ENCODE data around the gene SYNGR3. TPM values are rescaled to one million over a fixed set of nuclear protein-coding genes. Genes with fewer than 3 reads are reported as not detected.

The SYNGR3 gene
- total RNA-seq, 1 donor from 2014 or later = 8.3 TPM

DNA sequence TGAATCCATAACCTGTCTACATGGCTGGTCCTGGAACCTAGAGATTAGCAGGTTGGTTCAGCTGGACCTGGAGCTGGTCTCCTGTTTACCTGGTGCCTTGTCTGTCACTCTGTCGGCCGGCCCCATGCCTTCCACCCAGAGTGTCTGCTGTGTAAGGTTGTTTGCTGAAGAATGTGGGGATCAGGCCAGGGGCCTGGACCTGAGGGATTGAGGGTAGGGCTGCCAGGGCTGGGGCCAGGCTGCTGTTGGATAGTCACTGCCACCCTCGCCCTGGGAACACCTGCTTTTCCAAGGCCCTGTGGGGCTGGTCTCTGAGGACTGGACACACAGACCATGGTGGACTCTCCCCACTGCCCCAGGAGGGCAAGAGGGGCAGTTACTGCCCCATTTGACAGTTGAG, 38.4 kb downstream of the SYNGR3 start:
- intact Hi-C loops (cut with DNase I) = no loop called here
- peak overlapping the region; percentile 67 to 81 for H3K4me3 ChIP-seq
- no peak for DNase-seq (ENCODE audit: extremely low spot score in 2 of 2)
- peak overlapping the region; percentile 52 for H3K27ac ChIP-seq
- TF ChIP-seq POLR2AphosphoS5 (IDR thresholded peaks at IDR 0.05; ENCODE audit: insufficient read depth in 1 of 2, low read depth in 1 of 2) (no peak), POLR2A (IDR thresholded peaks at IDR 0.05) (no peak)
- TF ChIP-seq, protein P1, sequence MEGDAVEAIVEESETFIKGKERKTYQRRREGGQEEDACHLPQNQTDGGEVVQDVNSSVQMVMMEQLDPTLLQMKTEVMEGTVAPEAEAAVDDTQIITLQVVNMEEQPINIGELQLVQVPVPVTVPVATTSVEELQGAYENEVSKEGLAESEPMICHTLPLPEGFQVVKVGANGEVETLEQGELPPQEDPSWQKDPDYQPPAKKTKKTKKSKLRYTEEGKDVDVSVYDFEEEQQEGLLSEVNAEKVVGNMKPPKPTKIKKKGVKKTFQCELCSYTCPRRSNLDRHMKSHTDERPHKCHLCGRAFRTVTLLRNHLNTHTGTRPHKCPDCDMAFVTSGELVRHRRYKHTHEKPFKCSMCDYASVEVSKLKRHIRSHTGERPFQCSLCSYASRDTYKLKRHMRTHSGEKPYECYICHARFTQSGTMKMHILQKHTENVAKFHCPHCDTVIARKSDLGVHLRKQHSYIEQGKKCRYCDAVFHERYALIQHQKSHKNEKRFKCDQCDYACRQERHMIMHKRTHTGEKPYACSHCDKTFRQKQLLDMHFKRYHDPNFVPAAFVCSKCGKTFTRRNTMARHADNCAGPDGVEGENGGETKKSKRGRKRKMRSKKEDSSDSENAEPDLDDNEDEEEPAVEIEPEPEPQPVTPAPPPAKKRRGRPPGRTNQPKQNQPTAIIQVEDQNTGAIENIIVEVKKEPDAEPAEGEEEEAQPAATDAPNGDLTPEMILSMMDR (IDR thresholded peaks at IDR 0.05) = no peak
- H3K4me1 ChIP-seq = peaks cover 84% of the 10 kb centered on the region
- H3K36me3 ChIP-seq = no peaks in the 10 kb centered on the region
- H3K9me3 ChIP-seq = no peaks in the 10 kb centered on the region
- H3K27me3 ChIP-seq = no peaks in the 10 kb centered on the region

DNA sequence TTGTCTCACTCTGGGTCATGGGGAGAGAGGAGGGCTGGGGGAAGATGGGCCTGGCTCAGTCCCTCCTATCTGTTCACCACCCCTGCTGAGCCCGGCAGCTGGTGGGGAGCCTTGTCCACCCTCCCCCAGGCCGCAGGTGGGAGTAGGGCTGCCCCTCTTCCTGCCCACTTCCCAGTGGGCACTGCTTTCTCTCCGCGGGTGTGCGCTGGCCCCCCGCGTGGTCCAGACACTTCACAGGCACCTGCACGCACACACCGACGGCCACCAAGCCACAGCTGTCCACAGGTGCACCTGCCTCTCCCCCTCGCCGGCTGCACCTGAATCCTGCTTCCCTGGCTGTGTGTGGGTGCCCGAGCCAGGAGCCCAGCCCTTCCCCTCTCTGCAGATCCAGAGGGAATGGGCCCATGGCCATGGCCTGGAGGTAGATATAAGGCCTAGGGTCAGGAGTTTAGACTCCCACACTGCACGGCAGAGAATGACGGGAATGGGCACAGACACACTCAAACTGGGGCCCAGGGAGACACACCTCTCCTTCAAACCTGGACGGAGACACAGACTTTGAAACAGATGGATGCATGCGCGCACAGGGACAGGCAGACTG, 39.0 kb downstream of the SYNGR3 start:
- Histone ChIP-seq H3K27me3 (no peaks in the 10 kb centered on the region), H3K4me1 (peaks cover 84% of the 10 kb centered on the region), H3K4me3 (peak overlapping the region; percentile 67 to 81), H3K36me3 (no peaks in the 10 kb centered on the region), H3K9me3 (no peaks in the 10 kb centered on the region), H3K27ac (no peak overlapping the region)
- no peak for DNase-seq (ENCODE audit: extremely low spot score in 2 of 2)
- intact Hi-C loops (cut with DNase I) = no loop called here
- TF ChIP-seq POLR2A (IDR thresholded peaks at IDR 0.05) (no peak), POLR2AphosphoS5 (IDR thresholded peaks at IDR 0.05; ENCODE audit: insufficient read depth in 1 of 2, low read depth in 1 of 2) (no peak)
- TF ChIP-seq, protein P1 (IDR thresholded peaks at IDR 0.05) = no peak

DNA sequence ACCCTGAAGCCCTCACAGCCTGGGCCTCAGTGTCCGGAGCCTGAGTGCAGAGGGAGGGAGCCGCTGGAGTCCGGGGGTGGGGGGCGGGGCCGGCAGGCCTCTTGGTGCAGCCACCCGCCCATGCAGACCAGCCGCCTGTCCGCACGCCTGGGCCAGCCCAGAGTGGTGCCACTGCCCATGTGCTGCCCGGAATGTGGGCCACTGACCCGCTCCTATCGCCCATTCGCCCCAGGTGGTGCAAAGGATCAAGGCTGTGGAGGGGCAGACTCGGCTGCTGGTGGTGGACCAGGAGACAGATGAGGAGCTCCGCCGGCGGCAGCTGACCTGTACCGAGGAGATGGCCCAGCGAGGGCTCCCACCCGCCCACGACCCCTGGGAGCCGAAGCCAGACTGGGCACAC, 39.6 kb downstream of the SYNGR3 start:
- peaks cover 82% of the 10 kb centered on the region for H3K4me1 ChIP-seq
- no peak for TF ChIP-seq POLR2AphosphoS5 (IDR thresholded peaks at IDR 0.05; ENCODE audit: insufficient read depth in 1 of 2, low read depth in 1 of 2)
- TF ChIP-seq, protein P1 (IDR thresholded peaks at IDR 0.05) = no peak
- TF ChIP-seq POLR2A (IDR thresholded peaks at IDR 0.05) = no peak
- DNase-seq (ENCODE audit: extremely low spot score in 2 of 2) = no peak
- H3K9me3 ChIP-seq = no peaks in the 10 kb centered on the region
- H3K27me3 ChIP-seq = no peaks in the 10 kb centered on the region
- no peaks in the 10 kb centered on the region for H3K36me3 ChIP-seq
- intact Hi-C loops (cut with DNase I) = no loop called here
- peak overlapping the region in 1 of 2 donors; percentile 7 for H3K4me3 ChIP-seq
- H3K27ac ChIP-seq = no peak overlapping the region

DNA sequence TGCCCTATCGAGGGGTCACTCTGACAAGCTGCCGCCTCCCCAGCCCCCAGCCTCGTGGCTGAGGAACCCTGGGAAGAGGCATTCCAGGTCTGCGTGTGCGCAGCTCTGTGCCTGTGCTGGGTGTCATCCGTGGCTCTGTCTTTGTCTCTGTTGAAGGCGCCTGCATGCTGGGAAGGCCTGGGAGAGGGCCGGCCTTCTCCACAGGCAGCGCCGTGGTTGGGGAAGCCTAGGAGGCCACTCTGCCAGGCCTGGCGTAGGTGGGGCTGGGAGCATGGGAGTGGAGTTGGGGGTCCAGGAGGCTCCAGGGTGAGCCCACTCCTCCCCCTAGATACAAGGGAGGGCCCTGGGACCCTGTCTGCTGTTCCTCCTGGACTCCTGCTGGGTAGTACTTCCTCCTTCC, 40.3 kb downstream of the SYNGR3 start:
- no peaks in the 10 kb centered on the region for H3K9me3 ChIP-seq
- no peak for DNase-seq (ENCODE audit: extremely low spot score in 2 of 2)
- no peaks in the 10 kb centered on the region for H3K36me3 ChIP-seq
- no peak for TF ChIP-seq POLR2AphosphoS5 (IDR thresholded peaks at IDR 0.05; ENCODE audit: insufficient read depth in 1 of 2, low read depth in 1 of 2)
- TF ChIP-seq POLR2A (IDR thresholded peaks at IDR 0.05) = no peak
- TF ChIP-seq, protein P1 (IDR thresholded peaks at IDR 0.05) = no peak
- H3K4me3 ChIP-seq = no peak overlapping the region
- H3K4me1 ChIP-seq = peaks cover 87% of the 10 kb centered on the region
- no peak overlapping the region for H3K27ac ChIP-seq
- intact Hi-C loops (cut with DNase I) = no loop called here
- no peaks in the 10 kb centered on the region for H3K27me3 ChIP-seq

DNA sequence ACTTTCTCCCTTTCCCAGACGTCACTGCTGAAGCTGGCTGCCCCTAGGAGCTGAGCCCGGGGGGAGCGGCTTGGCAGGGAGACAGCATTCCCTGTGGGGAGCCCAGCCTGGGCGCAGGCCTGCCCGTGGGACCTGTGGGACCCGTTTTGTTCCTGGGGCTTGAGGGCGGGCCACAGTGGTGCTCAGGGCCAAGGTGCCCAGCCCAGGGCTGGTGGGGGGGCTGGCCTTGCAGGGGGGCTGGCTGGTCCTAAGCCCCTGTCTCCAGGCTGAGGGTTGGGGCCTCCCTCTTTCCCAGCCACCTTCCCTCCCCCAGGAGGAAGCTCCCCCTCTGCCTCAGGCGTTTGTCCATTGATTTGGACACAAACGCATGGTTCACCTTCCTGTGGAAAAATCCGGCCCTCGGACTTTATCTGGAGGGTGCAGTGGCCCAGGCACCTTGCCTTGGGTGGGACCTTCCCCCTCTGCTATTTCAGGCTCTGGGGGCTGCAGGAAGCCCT, 41.4 kb downstream of the SYNGR3 start:
- intact Hi-C loops (cut with DNase I) = no loop called here
- peak overlapping the region; percentile 89 for H3K27ac ChIP-seq
- H3K4me1 ChIP-seq = peaks cover 87% of the 10 kb centered on the region
- no peak overlapping the region for H3K4me3 ChIP-seq
- DNase-seq (ENCODE audit: extremely low spot score in 2 of 2) = no peak
- no peaks in the 10 kb centered on the region for H3K9me3 ChIP-seq
- no peaks in the 10 kb centered on the region for H3K27me3 ChIP-seq
- TF ChIP-seq POLR2A (IDR thresholded peaks at IDR 0.05) = no peak
- peak in 1 of 2 donors; percentile 8 for TF ChIP-seq POLR2AphosphoS5 (IDR thresholded peaks at IDR 0.05; ENCODE audit: insufficient read depth in 1 of 2, low read depth in 1 of 2)
- H3K36me3 ChIP-seq = no peaks in the 10 kb centered on the region
